Measurements from ENCODE around the gene FAM124A. TPM values are rescaled to one million over a fixed set of nuclear protein-coding genes. Genes with fewer than 3 reads are reported as not detected.

Gene FAM124A
- total RNA-seq, 1 donor from 2014 or later = 3.7 TPM

GRCh38 chr13:51207881-51208280 is 14.3 kb upstream of the FAM124A start:
- no peak for DNase-seq (ENCODE audit: low read depth, low spot score)
- TF ChIP-seq CTCF (conservative IDR thresholded peaks at IDR 0.05) = no peak
- H3K9me3 Mint-ChIP-seq = no peaks in the 10 kb centered on the region
- no peaks in the 10 kb centered on the region for H3K4me1 Mint-ChIP-seq
- H3K27ac Mint-ChIP-seq (ENCODE audit: unreplicated experiment) = no peak overlapping the region
- no peak overlapping the region for H3K4me3 Mint-ChIP-seq
- peaks cover 73% of the 10 kb centered on the region for H3K27me3 Mint-ChIP-seq (ENCODE audit: low read depth)
- H3K36me3 Mint-ChIP-seq (ENCODE audit: low read depth) = no peaks in the 10 kb centered on the region

GRCh38 chr13:51208716-51209115 is 13.5 kb upstream of the FAM124A start:
- no peak overlapping the region for H3K27ac Mint-ChIP-seq (ENCODE audit: unreplicated experiment)
- H3K9me3 Mint-ChIP-seq = no peaks in the 10 kb centered on the region
- H3K4me3 Mint-ChIP-seq = no peak overlapping the region
- H3K27me3 Mint-ChIP-seq (ENCODE audit: low read depth) = peaks cover 76% of the 10 kb centered on the region
- no peak for DNase-seq (ENCODE audit: low read depth, low spot score)
- no peaks in the 10 kb centered on the region for H3K36me3 Mint-ChIP-seq (ENCODE audit: low read depth)
- TF ChIP-seq CTCF (conservative IDR thresholded peaks at IDR 0.05) = no peak
- H3K4me1 Mint-ChIP-seq = no peaks in the 10 kb centered on the region

GRCh38 chr13:51211910-51212309 is 10.3 kb upstream of the FAM124A start:
- Mint-ChIP-seq H3K9me3 (no peaks in the 10 kb centered on the region), H3K36me3 (ENCODE audit: low read depth) (no peaks in the 10 kb centered on the region), H3K4me1 (no peaks in the 10 kb centered on the region), H3K4me3 (no peak overlapping the region), H3K27me3 (ENCODE audit: low read depth) (peaks cover 67% of the 10 kb centered on the region), H3K27ac (ENCODE audit: unreplicated experiment) (no peak overlapping the region)
- no peak for DNase-seq (ENCODE audit: low read depth, low spot score)
- no peak for TF ChIP-seq CTCF (conservative IDR thresholded peaks at IDR 0.05)

GRCh38 chr13:51212758-51213157 is 9.4 kb upstream of the FAM124A start:
- Mint-ChIP-seq H3K4me1 (no peaks in the 10 kb centered on the region), H3K27ac (ENCODE audit: unreplicated experiment) (no peak overlapping the region), H3K36me3 (ENCODE audit: low read depth) (no peaks in the 10 kb centered on the region), H3K4me3 (no peak overlapping the region), H3K27me3 (ENCODE audit: low read depth) (peaks cover 61% of the 10 kb centered on the region), H3K9me3 (no peaks in the 10 kb centered on the region)
- no peak for DNase-seq (ENCODE audit: low read depth, low spot score)
- no peak for TF ChIP-seq CTCF (conservative IDR thresholded peaks at IDR 0.05)

GRCh38 chr13:51213173-51213728 is 8.9 kb upstream of the FAM124A start:
- no peaks in the 10 kb centered on the region for H3K36me3 Mint-ChIP-seq (ENCODE audit: low read depth)
- H3K9me3 Mint-ChIP-seq = no peaks in the 10 kb centered on the region
- H3K27me3 Mint-ChIP-seq (ENCODE audit: low read depth) = peaks cover 56% of the 10 kb centered on the region
- no peaks in the 10 kb centered on the region for H3K4me1 Mint-ChIP-seq
- DNase-seq (ENCODE audit: low read depth, low spot score) = no peak
- no peak for TF ChIP-seq CTCF (conservative IDR thresholded peaks at IDR 0.05)
- no peak overlapping the region for H3K4me3 Mint-ChIP-seq
- H3K27ac Mint-ChIP-seq (ENCODE audit: unreplicated experiment) = no peak overlapping the region
